ENCODE results near the gene CDH4. TPM values are rescaled to one million over a fixed set of nuclear protein-coding genes. Genes with fewer than 3 reads are reported as not detected.

Gene CDH4
- polyA plus RNA-seq, 1 experiment, result 1.5 TPM

DNA sequence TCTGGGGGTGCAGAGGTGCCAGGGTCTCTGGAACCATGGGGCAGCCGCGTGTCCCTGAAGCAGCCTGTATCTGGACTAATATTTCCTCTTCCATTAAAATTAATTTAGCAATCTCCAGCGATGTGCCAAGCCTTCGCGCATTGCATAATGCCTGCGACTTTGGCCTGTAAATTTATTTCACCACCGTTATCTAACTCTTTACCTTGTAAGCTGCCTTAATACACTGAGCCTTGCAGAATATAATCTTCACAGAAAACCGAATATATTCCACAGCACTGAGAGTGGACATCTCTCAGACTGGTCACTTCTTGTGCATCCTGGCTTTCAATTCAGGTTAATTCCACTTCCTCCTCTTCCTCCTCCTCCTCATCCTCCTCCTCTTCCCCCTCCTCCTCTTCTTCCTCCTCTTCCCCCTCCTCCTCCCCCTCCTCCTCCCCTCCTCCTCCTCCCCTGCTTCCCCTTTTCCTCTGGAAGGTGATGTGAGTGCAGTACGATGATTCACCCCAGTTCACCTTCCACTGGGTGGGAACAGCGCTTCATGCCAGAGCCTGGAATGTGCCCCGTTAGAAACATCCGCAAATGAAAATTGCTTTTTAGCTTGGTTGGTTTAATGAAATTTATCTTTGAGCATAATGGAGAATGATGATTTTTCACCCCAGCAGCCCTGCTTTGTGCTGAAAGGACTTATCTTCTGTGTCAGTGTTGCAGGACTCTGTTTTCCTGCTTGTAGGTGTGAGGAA lies 101.4 kb downstream of the CDH4 start:
- POLR2A ChIA-PET, result no interaction called here
- Histone ChIP-seq H3K36me3 (ENCODE audit: control insufficient read depth, insufficient read depth, low read length) (no peaks in the 10 kb centered on the region), H3K4me3 (ENCODE audit: low read depth, low read length) (no peak overlapping the region), H3K27me3 (ENCODE audit: control insufficient read depth, insufficient read depth, low read length) (no peaks in the 10 kb centered on the region)
- TF ChIP-seq, protein P1, sequence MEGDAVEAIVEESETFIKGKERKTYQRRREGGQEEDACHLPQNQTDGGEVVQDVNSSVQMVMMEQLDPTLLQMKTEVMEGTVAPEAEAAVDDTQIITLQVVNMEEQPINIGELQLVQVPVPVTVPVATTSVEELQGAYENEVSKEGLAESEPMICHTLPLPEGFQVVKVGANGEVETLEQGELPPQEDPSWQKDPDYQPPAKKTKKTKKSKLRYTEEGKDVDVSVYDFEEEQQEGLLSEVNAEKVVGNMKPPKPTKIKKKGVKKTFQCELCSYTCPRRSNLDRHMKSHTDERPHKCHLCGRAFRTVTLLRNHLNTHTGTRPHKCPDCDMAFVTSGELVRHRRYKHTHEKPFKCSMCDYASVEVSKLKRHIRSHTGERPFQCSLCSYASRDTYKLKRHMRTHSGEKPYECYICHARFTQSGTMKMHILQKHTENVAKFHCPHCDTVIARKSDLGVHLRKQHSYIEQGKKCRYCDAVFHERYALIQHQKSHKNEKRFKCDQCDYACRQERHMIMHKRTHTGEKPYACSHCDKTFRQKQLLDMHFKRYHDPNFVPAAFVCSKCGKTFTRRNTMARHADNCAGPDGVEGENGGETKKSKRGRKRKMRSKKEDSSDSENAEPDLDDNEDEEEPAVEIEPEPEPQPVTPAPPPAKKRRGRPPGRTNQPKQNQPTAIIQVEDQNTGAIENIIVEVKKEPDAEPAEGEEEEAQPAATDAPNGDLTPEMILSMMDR (IDR thresholded peaks at IDR 0.05; ENCODE audit: insufficient read depth, low read depth, low read length), result no peak
- CTCF ChIA-PET, result no interaction called here
- DNase-seq (ENCODE audit: low read depth), result no peak

DNA sequence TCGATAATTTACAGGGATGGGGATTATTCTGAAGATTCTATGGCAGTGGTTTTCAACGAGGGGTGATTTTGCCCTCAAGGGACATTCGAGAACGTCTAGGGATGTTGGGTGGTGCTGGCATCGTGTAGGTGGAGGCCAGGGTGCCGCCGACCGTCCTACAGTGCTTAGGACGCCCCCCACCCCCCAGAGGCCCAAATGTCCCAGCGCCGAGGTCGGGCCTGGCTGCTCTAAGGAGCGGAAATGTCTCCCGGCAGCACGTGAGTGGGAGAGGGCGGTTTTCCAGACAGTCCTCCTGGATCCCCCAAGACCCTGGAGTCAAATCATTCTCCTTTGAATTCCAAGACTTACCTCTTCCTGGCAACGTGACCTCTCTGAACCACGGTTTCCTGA lies 101.9 kb downstream of the CDH4 start:
- TF ChIP-seq, protein P1 (IDR thresholded peaks at IDR 0.05; ENCODE audit: insufficient read depth, low read depth, low read length), result no peak
- DNase-seq (ENCODE audit: low read depth), result no peak
- Histone ChIP-seq H3K4me3 (ENCODE audit: low read depth, low read length) (no peak overlapping the region), H3K27me3 (ENCODE audit: control insufficient read depth, insufficient read depth, low read length) (no peaks in the 10 kb centered on the region), H3K36me3 (ENCODE audit: control insufficient read depth, insufficient read depth, low read length) (no peaks in the 10 kb centered on the region)
- ChIA-PET POLR2A (no interaction called here), CTCF (no interaction called here)

DNA sequence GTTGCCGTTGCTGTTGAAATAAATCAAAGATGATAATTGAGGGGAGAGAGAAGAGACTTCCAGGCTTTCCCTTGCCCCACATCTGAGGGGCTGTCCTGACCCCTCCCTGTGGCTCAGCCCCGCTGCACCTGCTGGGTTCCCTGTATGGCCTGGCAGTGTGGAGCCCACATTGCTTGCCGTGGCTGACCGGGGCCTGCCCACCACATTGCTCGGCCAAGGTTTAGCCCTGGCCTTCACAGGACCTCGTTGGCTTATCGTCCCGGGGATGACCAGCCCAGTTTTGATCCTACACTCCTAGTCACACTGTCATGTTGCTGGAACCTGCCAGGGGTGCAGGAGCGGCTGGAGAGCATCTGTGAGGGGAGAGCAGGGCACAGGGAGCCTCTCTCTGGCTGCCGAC lies 102.4 kb downstream of the CDH4 start:
- no peaks in the 10 kb centered on the region for H3K36me3 ChIP-seq (ENCODE audit: control insufficient read depth, insufficient read depth, low read length)
- CTCF ChIA-PET, result no interaction called here
- no peaks in the 10 kb centered on the region for H3K27me3 ChIP-seq (ENCODE audit: control insufficient read depth, insufficient read depth, low read length)
- H3K4me3 ChIP-seq (ENCODE audit: low read depth, low read length), result no peak overlapping the region
- POLR2A ChIA-PET, result no interaction called here
- no peak for DNase-seq (ENCODE audit: low read depth)
- TF ChIP-seq, protein P1 (IDR thresholded peaks at IDR 0.05; ENCODE audit: insufficient read depth, low read depth, low read length), result no peak

DNA sequence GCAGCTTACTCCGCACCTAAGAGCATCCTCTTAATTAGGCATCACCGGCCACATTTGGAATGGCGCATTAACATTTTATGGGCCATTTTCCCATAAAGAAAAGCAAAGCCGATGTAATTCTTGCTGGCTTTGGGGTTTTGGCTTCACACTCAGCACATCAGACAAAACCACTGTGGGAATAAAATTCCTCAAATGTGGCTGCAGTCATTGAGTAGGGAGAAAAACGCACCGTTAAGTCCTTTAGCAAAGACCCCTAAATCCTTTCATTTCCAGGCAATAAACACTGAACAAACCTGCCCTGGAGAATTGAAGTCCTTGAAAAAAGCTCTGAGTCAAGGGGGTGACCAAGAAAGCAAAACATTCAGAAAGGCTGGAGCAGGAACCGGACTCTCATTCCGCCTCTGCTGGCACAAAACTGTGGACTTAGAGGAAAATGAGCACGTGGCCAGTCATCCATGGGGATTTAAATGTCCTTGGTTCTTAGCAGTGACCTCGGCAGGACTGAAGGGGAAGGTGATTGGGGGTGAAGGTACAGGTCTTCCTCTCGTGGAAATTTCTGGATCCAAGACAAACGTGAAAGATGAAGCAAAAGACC lies 102.9 kb downstream of the CDH4 start:
- TF ChIP-seq, protein P1 (IDR thresholded peaks at IDR 0.05; ENCODE audit: insufficient read depth, low read depth, low read length), result no peak
- H3K36me3 ChIP-seq (ENCODE audit: control insufficient read depth, insufficient read depth, low read length), result no peaks in the 10 kb centered on the region
- ChIA-PET POLR2A (no interaction called here), CTCF (no interaction called here)
- no peaks in the 10 kb centered on the region for H3K27me3 ChIP-seq (ENCODE audit: control insufficient read depth, insufficient read depth, low read length)
- H3K4me3 ChIP-seq (ENCODE audit: low read depth, low read length), result no peak overlapping the region
- DNase-seq (ENCODE audit: low read depth), result no peak

DNA sequence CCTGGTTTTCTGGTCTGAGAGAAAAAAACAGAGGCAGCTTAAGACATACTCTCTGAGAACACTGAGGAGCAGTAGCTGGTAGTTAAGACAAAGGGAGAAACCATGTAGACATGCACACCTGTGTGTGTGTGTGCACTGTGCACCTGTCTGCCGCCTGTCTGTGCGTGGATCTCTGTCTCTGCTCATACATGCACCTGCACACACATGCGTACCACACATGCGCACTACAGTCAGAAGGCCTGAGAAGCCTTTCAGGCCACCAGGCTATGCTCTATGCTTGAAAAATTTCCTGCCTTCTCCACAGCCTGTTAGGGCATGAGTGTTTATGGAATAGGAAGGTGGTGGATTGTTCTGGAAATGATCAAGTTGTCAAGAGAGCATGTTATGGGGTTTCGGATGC lies 103.5 kb downstream of the CDH4 start:
- DNase-seq (ENCODE audit: low read depth), result no peak
- ChIA-PET CTCF (no interaction called here), POLR2A (no interaction called here)
- Histone ChIP-seq H3K27me3 (ENCODE audit: control insufficient read depth, insufficient read depth, low read length) (no peaks in the 10 kb centered on the region), H3K4me3 (ENCODE audit: low read depth, low read length) (no peak overlapping the region), H3K36me3 (ENCODE audit: control insufficient read depth, insufficient read depth, low read length) (no peaks in the 10 kb centered on the region)
- TF ChIP-seq, protein P1 (IDR thresholded peaks at IDR 0.05; ENCODE audit: insufficient read depth, low read depth, low read length), result no peak

Measured in BJ (cell line).